H9 (cell line): ENCODE results near the gene GRID1. TPM values are rescaled to one million over a fixed set of nuclear protein-coding genes. Genes with fewer than 3 reads are reported as not detected.

Experiments used
- DNase-seq: peaks from one replicate; pipeline ENCODE4 v3.0.0-alpha.2; 2017
- H2AFZ ChIP-seq: one replicate; pipeline ENCODE4 v1.6.1; 2013; ENCODE audit warnings: mild to moderate bottlenecking, low read length, control low read depth, moderate library complexity
- H2AK5ac ChIP-seq: 2 replicates; pipeline ENCODE4 v1.6.1; 2013; ENCODE audit warnings: low read length, control low read depth, mixed read lengths; ENCODE audit not compliant: insufficient read length
- H2BK120ac ChIP-seq: one replicate; pipeline ENCODE4 v1.6.1; 2013; ENCODE audit warnings: low read depth, mild to moderate bottlenecking, low read length, control low read depth, inconsistent platforms; ENCODE audit not compliant: poor library complexity, severe bottlenecking
- H2BK12ac ChIP-seq: 2 replicates; pipeline ENCODE4 v1.6.1; 2013; ENCODE audit warnings: low read length, control low read depth, mixed read lengths, low read depth; ENCODE audit not compliant: insufficient read length
- H2BK15ac ChIP-seq: 2 replicates; pipeline ENCODE4 v1.6.1; 2013; ENCODE audit warnings: low read depth, low read length, control low read depth
- H2BK20ac ChIP-seq: one replicate; pipeline ENCODE4 v1.6.1; 2013; ENCODE audit warnings: low read depth, mild to moderate bottlenecking, low read length, control low read depth, inconsistent platforms; ENCODE audit not compliant: poor library complexity, severe bottlenecking
- H2BK5ac ChIP-seq: 2 replicates; pipeline ENCODE4 v1.6.1; 2013; ENCODE audit warnings: low read length, control low read depth, mixed read lengths; ENCODE audit not compliant: insufficient read length
- H3K14ac ChIP-seq: 2 replicates; pipeline ENCODE4 v1.6.1; 2013; ENCODE audit warnings: low read length, control low read depth; ENCODE audit not compliant: insufficient read depth
- H3K18ac ChIP-seq: 2 replicates; pipeline ENCODE4 v1.6.1; 2013; ENCODE audit warnings: low read depth, mild to moderate bottlenecking, mixed read lengths, low read length, control low read depth; ENCODE audit not compliant: insufficient read length
- H3K23ac ChIP-seq: 2 replicates; pipeline ENCODE4 v1.6.1; 2013; ENCODE audit warnings: low read length, control low read depth, mixed read lengths, low read depth; ENCODE audit not compliant: insufficient read length
- H3K23me2 ChIP-seq: 2 replicates; pipeline ENCODE4 v1.6.1; 2013; ENCODE audit warnings: low read depth, mild to moderate bottlenecking, mixed read lengths, low read length, control low read depth; ENCODE audit not compliant: insufficient read length, poor library complexity, severe bottlenecking
- H3K27ac ChIP-seq: 2 replicates; pipeline ENCODE4 v1.5.1; 2013; ENCODE audit warnings: low read length, control low read depth, mixed read lengths, low read depth; ENCODE audit not compliant: insufficient read length
- H3K27me3 ChIP-seq: 2 replicates; pipeline ENCODE4 v1.6.1; 2013; ENCODE audit warnings: low read length, control low read depth, inconsistent platforms; ENCODE audit not compliant: insufficient read depth
- H3K4ac ChIP-seq: 2 replicates; pipeline ENCODE4 v1.6.1; 2013; ENCODE audit warnings: low read depth, mild to moderate bottlenecking, control low read depth, inconsistent platforms, low read length, moderate library complexity
- H3K4me1 ChIP-seq: 2 replicates; pipeline ENCODE4 v1.6.1; 2013; ENCODE audit warnings: low read length, control low read depth, inconsistent platforms; ENCODE audit not compliant: insufficient read depth
- H3K4me2 ChIP-seq: 2 replicates; pipeline ENCODE4 v1.6.1; 2013; ENCODE audit warnings: low read length, control low read depth, mixed read lengths; ENCODE audit not compliant: insufficient read length, insufficient read depth
- H3K56ac ChIP-seq: 2 replicates; pipeline ENCODE4 v1.6.1; 2013; ENCODE audit warnings: low read depth, mild to moderate bottlenecking, mixed read lengths, low read length, control low read depth; ENCODE audit not compliant: insufficient read length
- H3K79me1 ChIP-seq: 2 replicates; pipeline ENCODE4 v1.6.1; 2013; ENCODE audit warnings: low read depth, mild to moderate bottlenecking, moderate library complexity, low read length, control low read depth, inconsistent platforms; ENCODE audit not compliant: insufficient read depth, poor library complexity, severe bottlenecking
- H3K79me2 ChIP-seq: 2 replicates; pipeline ENCODE4 v1.6.1; 2013; ENCODE audit warnings: low read length, control low read depth, inconsistent platforms; ENCODE audit not compliant: insufficient read depth
- H3K9ac ChIP-seq: 2 replicates; pipeline ENCODE4 v1.6.1; 2013; ENCODE audit warnings: low read length, control low read depth, mixed read lengths; ENCODE audit not compliant: insufficient read length; ENCODE audit errors: extremely low read depth
- H3K9me3 ChIP-seq: one replicate; pipeline ENCODE4 v1.6.1; 2013; ENCODE audit warnings: low read depth, low read length, inconsistent platforms; ENCODE audit not compliant: control insufficient read depth
- H3T11ph ChIP-seq: one replicate; pipeline ENCODE4 v1.6.1; 2013; ENCODE audit warnings: mild to moderate bottlenecking, low read length, control low read depth, inconsistent platforms
- H4K20me1 ChIP-seq: one replicate; pipeline ENCODE4 v1.6.1; 2013; ENCODE audit not compliant: control insufficient read depth, insufficient read length, insufficient read depth
- H4K5ac ChIP-seq: 2 replicates; pipeline ENCODE4 v1.6.1; 2013; ENCODE audit warnings: low read depth, mild to moderate bottlenecking, mixed read lengths, low read length, control low read depth; ENCODE audit not compliant: insufficient read length
- H4K8ac ChIP-seq: replicated peaks from 2 replicates; pipeline ENCODE4 v1.6.1; 2013; ENCODE audit warnings: low read length, control low read depth, mixed read lengths, low read depth; ENCODE audit not compliant: insufficient read length
- H4K91ac ChIP-seq: 2 replicates; pipeline ENCODE4 v1.6.1; 2013; ENCODE audit warnings: low read depth, mild to moderate bottlenecking, moderate library complexity, mixed read lengths, low read length, control low read depth; ENCODE audit not compliant: insufficient read length
- H3K27ac Mint-ChIP-seq, 3 experiments: 2 replicates in 2 of 3; 3 replicates in 1 of 3; pipeline ENCODE4 v1.8.0; 2020 to 2021; ENCODE audit warnings: mixed read lengths in 3 of 3, mild to moderate bottlenecking in 1 of 3, moderate library complexity in 1 of 3
- H3K27me3 Mint-ChIP-seq: 2 replicates; pipeline ENCODE4 v1.8.0; 2021; ENCODE audit warnings: low read depth, mild to moderate bottlenecking, moderate library complexity, mixed read lengths
- H3K36me3 Mint-ChIP-seq, 3 experiments: 2 replicates in 2 of 3; 3 replicates in 1 of 3; pipeline ENCODE4 v1.8.0; 2020 to 2021; ENCODE audit warnings: low read depth in 3 of 3, mixed read lengths in 3 of 3; ENCODE audit not compliant: insufficient read depth in 1 of 3
- H3K4me1 Mint-ChIP-seq, 2 experiments: 2 replicates each; pipeline ENCODE4 v1.8.0; 2020; ENCODE audit warnings: mixed read lengths in 2 of 2
- H3K4me3 Mint-ChIP-seq, 2 experiments: 2 replicates in 1 of 2; 3 replicates in 1 of 2; pipeline ENCODE4 v1.8.0; 2020 to 2021; ENCODE audit warnings: mild to moderate bottlenecking in 2 of 2, mixed read lengths in 2 of 2, moderate library complexity in 1 of 2
- H3K9me3 Mint-ChIP-seq, 2 experiments: 2 replicates in 1 of 2; 3 replicates in 1 of 2; pipeline ENCODE4 v1.8.0; 2020; ENCODE audit warnings: mild to moderate bottlenecking in 2 of 2, mixed read lengths in 2 of 2, moderate library complexity in 1 of 2
- CTCF ChIP-seq: fragments of 200-600 bp; sonication (generic); conservative IDR thresholded peaks from 3 replicates; pipeline ENCODE4 v1.8.0; 2021; ENCODE audit warnings: antibody characterized with exemption, mild to moderate bottlenecking
- WGBS: extraction: QIAGEN DNeasy Blood & Tissue Kit; methylation state at CpG from one replicate; pipeline ENCODE4 v1.1.7; 2013; ENCODE audit warnings: missing lambda C conversion rate, low lambda C conversion rate, mixed read lengths; ENCODE audit not compliant: insufficient read length; ENCODE audit errors: extremely low coverage; 5-methylcytosine and 5-hydroxymethylcytosine counted together
- total RNA-seq: library from RNA; stranded (reverse); gene quantifications from 2 replicates; pipeline ENCODE4 v1.2.1, GENCODE V29; 2021

Gene GRID1
- total RNA-seq, 1 experiment from 2014 or later: 0.35 TPM

- no peak overlapping the region for H4K91ac ChIP-seq
- no peak overlapping the region for H3K27ac ChIP-seq
- no peak overlapping the region for H2AK5ac ChIP-seq
- DNase-seq: no peak
- H3K4me1 ChIP-seq: no peaks in the 10 kb centered on the region
- H3K27me3 ChIP-seq: no peaks in the 10 kb centered on the region
- no peak overlapping the region for H2BK5ac ChIP-seq
- WGBS: no CpG with 5 or more reads among the region's 7 CpGs
- no peak overlapping the region for H3K4me2 ChIP-seq
- no peak overlapping the region for H2BK12ac ChIP-seq
- no peak overlapping the region for H3K18ac ChIP-seq
- H3K4me1 Mint-ChIP-seq: peaks cover 0 to 4% of the 10 kb centered on the region in 2 experiments; a peak in 2 of 4 replicates
- H3K14ac ChIP-seq: no peak overlapping the region
- H3K9me3 Mint-ChIP-seq: no peaks in the 10 kb centered on the region; a peak in 1 of 5 replicates
- H3K4ac ChIP-seq: no peak overlapping the region
- TF ChIP-seq CTCF: no peak
- H3K79me1 ChIP-seq: no peaks in the 10 kb centered on the region
- H4K20me1 ChIP-seq: no peaks in the 10 kb centered on the region
- no peak overlapping the region for H3K27ac Mint-ChIP-seq
- no peak overlapping the region for H2BK20ac ChIP-seq
- H3K23me2 ChIP-seq: no peaks in the 10 kb centered on the region
- no peak overlapping the region for H3K9ac ChIP-seq
- no peak overlapping the region for H3K23ac ChIP-seq
- no peaks in the 10 kb centered on the region; the same call in 1 of the 2 replicates for H3K27me3 Mint-ChIP-seq
- no peak overlapping the region for H2BK120ac ChIP-seq
- H3T11ph ChIP-seq: no peak overlapping the region
- H3K4me3 Mint-ChIP-seq: no peak overlapping the region
- no peaks in the 10 kb centered on the region for H3K9me3 ChIP-seq
- H4K5ac ChIP-seq: no peak overlapping the region
- H3K79me2 ChIP-seq: no peaks in the 10 kb centered on the region
- H2BK15ac ChIP-seq: no peak overlapping the region
- no peak overlapping the region for H2AFZ ChIP-seq
- H4K8ac ChIP-seq: no peak overlapping the region
- no peak overlapping the region for H3K56ac ChIP-seq
- H3K36me3 Mint-ChIP-seq: no peaks in the 10 kb centered on the region
These were observed 319.0 kb downstream of the GRID1 start for GRCh38 chr10:86047588-86047987.
